GM12878 (cell line): ENCODE results near the gene ZNF783. TPM values are rescaled to one million over a fixed set of nuclear protein-coding genes. Genes with fewer than 3 reads are reported as not detected.

Source experiments
- ATAC-seq: fragments of 200-7000 bp; cut with Tn5 transposase; 3 replicates; pipeline ENCODE4 v1.9.1; 2020; ENCODE audit warnings: mild to moderate bottlenecking, moderate library complexity
- BruUV-seq: library from RNA; stranded (reverse); fragments of 400-500 nt; replicated peaks from 2 replicates; lab custom pipeline; 2021; lab: Mats Ljungman, UMichigan
- CTCF ChIA-PET: fragments of 300-600 bp; sonication (Branson Sonifier 250); formaldehyde crosslinking; extraction: SDS; loops from one replicate; lab custom pipeline; 2021; ENCODE audit warnings: inconsistent platforms; lab: Yijun Ruan, JAX
- POLR2A ChIA-PET: fragments of 350-600 bp; formaldehyde crosslinking; extraction: SDS; loops from one replicate; lab custom pipeline; 2021; ENCODE audit warnings: inconsistent platforms; lab: Charles Lee
- RAD21 ChIA-PET: fragments of 300-600 bp; sonication (Branson Sonifier 250); formaldehyde crosslinking; loops from one replicate; lab custom pipeline; 2023; ENCODE audit warnings: antibody characterized with exemption; ENCODE audit not compliant: unreplicated experiment; lab: Charles Lee
- SMC1A ChIA-PET: fragments of 300-600 bp; sonication (Branson Sonifier 250); formaldehyde crosslinking; loops from one replicate; lab custom pipeline; 2023; ENCODE audit not compliant: unreplicated experiment, uncharacterized antibody; lab: Charles Lee
- DNase-seq: peaks from one replicate; pipeline ENCODE4 v3.0.0-alpha.2; 2011; ENCODE audit warnings: low read depth, low spot score
- FAIRE-seq: peaks from 3 replicates; lab custom pipeline; 2011; peaks lifted over from hg19 to GRCh38; lab: Jason Lieb, UNC
- H2AFZ ChIP-seq: 2 replicates; pipeline ENCODE4 v1.6.0; 2011; ENCODE audit warnings: low read depth, low read length, control low read depth; ENCODE audit not compliant: control insufficient read depth
- H3K27ac ChIP-seq: 2 replicates; pipeline ENCODE4 v1.5.1; 2011; ENCODE audit warnings: control low read depth; ENCODE audit not compliant: control insufficient read depth, insufficient read depth
- H3K27me3 ChIP-seq, 2 experiments: replicated peaks in 1 of 2; 2 replicates each; pipeline versions ENCODE4 v1.6.0 to v1.6.1; 2011; ENCODE audit warnings: low read length in 1 of 2; ENCODE audit not compliant: control insufficient read depth in 2 of 2, insufficient read depth in 2 of 2
- H3K36me3 ChIP-seq, 2 experiments: 2 replicates each; pipeline ENCODE4 v1.5.1; 2011; ENCODE audit warnings: low read length in 1 of 2; ENCODE audit not compliant: control insufficient read depth in 2 of 2, insufficient read depth in 2 of 2
- H3K4me1 ChIP-seq: 2 replicates; pipeline ENCODE4 v1.6.1; 2011; ENCODE audit warnings: mild to moderate bottlenecking, low read length, moderate library complexity, mixed read lengths; ENCODE audit not compliant: control insufficient read depth, insufficient read depth
- H3K4me2 ChIP-seq: 2 replicates; pipeline ENCODE4 v1.6.0; 2011; ENCODE audit warnings: control low read depth; ENCODE audit not compliant: control insufficient read depth, insufficient read depth
- H3K4me3 ChIP-seq: fragments of 200-600 bp; sonication (generic); 2 replicates; pipeline ENCODE4 v1.5.1; 2016
- H3K79me2 ChIP-seq: 2 replicates; pipeline ENCODE4 v1.6.0; 2011; ENCODE audit warnings: low read length; ENCODE audit not compliant: control insufficient read depth, insufficient read depth
- H3K9ac ChIP-seq: 2 replicates; pipeline ENCODE4 v1.8.0; 2011; ENCODE audit warnings: low read length, control low read depth, mixed read lengths; ENCODE audit not compliant: control insufficient read depth, insufficient read depth
- H3K9me3 ChIP-seq: replicated peaks from 3 replicates; pipeline ENCODE4 v1.5.1; 2011; ENCODE audit warnings: mild to moderate bottlenecking, low read length; ENCODE audit not compliant: control insufficient read depth, insufficient read depth
- H4K20me1 ChIP-seq: 2 replicates; pipeline ENCODE4 v1.6.0; 2011; ENCODE audit not compliant: control insufficient read depth, insufficient read depth
- EZH2 ChIP-seq: IDR thresholded peaks from 2 replicates; pipeline ENCODE4 v1.6.1; 2012; ENCODE audit warnings: low read depth, mild to moderate bottlenecking, control low read depth, inconsistent platforms, low read length, borderline replicate concordance; ENCODE audit not compliant: control insufficient read depth
- IRF4 ChIP-seq: IDR thresholded peaks from 2 replicates; pipeline ENCODE4 v1.6.1; 2011; ENCODE audit warnings: low read depth, low read length
- MXI1 ChIP-seq: fragments of 150-350 bp; IDR thresholded peaks from 2 replicates; pipeline ENCODE4 v1.6.1; 2011; ENCODE audit warnings: low read depth, mild to moderate bottlenecking, inconsistent platforms, low read length, improper control_type of control experiment
- MYB ChIP-seq: fragments of 150-350 bp; IDR thresholded peaks from 2 replicates; pipeline ENCODE4 v1.6.1; 2014; ENCODE audit warnings: mild to moderate bottlenecking, low read depth, low read length, borderline replicate concordance
- NFYB ChIP-seq: IDR thresholded peaks from 2 replicates; pipeline ENCODE4 v1.6.1; 2011; ENCODE audit warnings: low read depth, mild to moderate bottlenecking, low read length, improper control_type of control experiment, moderate library complexity; ENCODE audit not compliant: insufficient read depth
- RAD21 ChIP-seq: IDR thresholded peaks from 2 replicates; pipeline ENCODE4 v1.6.1; 2011; ENCODE audit warnings: mild to moderate bottlenecking, low read depth, low read length, moderate library complexity; ENCODE audit not compliant: insufficient read depth
- RAD51 ChIP-seq: fragments of 450-650 bp; IDR thresholded peaks from 2 replicates; pipeline ENCODE4 v1.6.1; 2016; ENCODE audit warnings: moderate library complexity, mild to moderate bottlenecking, inconsistent platforms
- RUNX3 ChIP-seq: IDR thresholded peaks from 2 replicates; pipeline ENCODE4 v1.6.1; 2012; ENCODE audit warnings: low read length, inconsistent platforms
- SIX5 ChIP-seq: IDR thresholded peaks from 2 replicates; pipeline ENCODE4 v1.6.1; 2011; ENCODE audit warnings: mild to moderate bottlenecking, low read depth, low read length, moderate library complexity; ENCODE audit not compliant: severe bottlenecking
- SPI1 ChIP-seq: IDR thresholded peaks from 2 replicates; pipeline ENCODE4 v1.6.1; 2011; ENCODE audit warnings: low read depth, mild to moderate bottlenecking, low read length, moderate library complexity, borderline replicate concordance; ENCODE audit not compliant: insufficient read depth
- STAT3 ChIP-seq: IDR thresholded peaks from 2 replicates; pipeline ENCODE4 v1.6.1; 2011; ENCODE audit warnings: low read depth, low read length, improper control_type of control experiment
- SUZ12 ChIP-seq: fragments of 200-600 bp; sonication (generic); IDR thresholded peaks from one replicate; pipeline ENCODE4 v1.6.1; 2018; ENCODE audit warnings: antibody characterized with exemption, mild to moderate bottlenecking; ENCODE audit not compliant: unreplicated experiment
- TCF12 ChIP-seq: IDR thresholded peaks from 2 replicates; pipeline ENCODE4 v1.6.1; 2011; ENCODE audit warnings: low read depth, mild to moderate bottlenecking, low read length
- ZNF207 ChIP-seq: fragments of 450-650 bp; IDR thresholded peaks from 2 replicates; pipeline ENCODE4 v1.6.1; 2014; ENCODE audit warnings: antibody characterized with exemption, mild to moderate bottlenecking, borderline replicate concordance
- ZNF24 ChIP-seq: fragments of 450-650 bp; IDR thresholded peaks from 2 replicates; pipeline ENCODE4 v1.6.1; 2017; ENCODE audit warnings: antibody characterized with exemption, mild to moderate bottlenecking
- WGBS: methylation state at CpG from one replicate; pipeline ENCODE4 v1.1.6; 2016; ENCODE audit warnings: low lambda C conversion rate; ENCODE audit not compliant: insufficient replicate concordance, insufficient coverage; ENCODE audit errors: missing lambda C conversion rate; 5-methylcytosine and 5-hydroxymethylcytosine counted together
- in situ Hi-C: fragments of 300-500 bp; cut with MboI; formaldehyde crosslinking; loops from 9 replicates; pipeline ENCODE4 v1.14.3; 2018; ENCODE audit warnings: mixed read lengths
- intact Hi-C: fragments of 100-400 bp; cut with micrococcal nuclease; formaldehyde crosslinking; loops from one replicate; pipeline ENCODE4 v1.14.2; 2022; ENCODE audit not compliant: unreplicated experiment
- polyA plus RNA-seq, 11 experiments: library from polyadenylated mRNA; depleted of rRNA in 4 of 11; unstranded in 6 of 11; stranded (reverse) in 5 of 11; fragments of >200 nt; fragmentation: Nextera tagmentation in 4 of 11; fragmentation: Illumina TruSeq in 1 of 11; extraction: Ambion mirVana in 4 of 11; extraction: Trizol in 1 of 11; gene quantifications; 1 replicate in 1 of 11; 2 replicates in 10 of 11; pipeline versions ENCODE4 v1.2.1 to v1.2.3, GENCODE V29; 2011 to 2016; ENCODE audit warnings: inconsistent platforms in 2 of 11, missing spikeins in 2 of 11, low read depth in 1 of 11
- total RNA-seq, 4 experiments: library from RNA; depleted of rRNA in 3 of 4; stranded (reverse); fragments of >200 nt in 3 of 4; fragmentation: Illumina TruSeq in 1 of 4; extraction: Trizol in 1 of 4; gene quantifications; 2 replicates each; pipeline versions ENCODE4 v1.2.1 to v1.2.3, GENCODE V29; 2013 to 2021
- TF ChIP-seq, protein P1 (sequence below): IDR thresholded peaks from 2 replicates; pipeline ENCODE4 v1.6.1; 2012; ENCODE audit warnings: improper control_type of control experiment, low read depth, low read length; ENCODE audit not compliant: insufficient replicate concordance
- TF ChIP-seq, protein P2 (sequence below): fragments of 450-650 bp; IDR thresholded peaks from 2 replicates; pipeline ENCODE4 v1.6.1; 2017; ENCODE audit warnings: mild to moderate bottlenecking, moderate library complexity

The ZNF783 gene
- total and polyA plus RNA-seq, 10 of the 15 experiments (the other 5 are each of a cell fraction or from before 2014, with no cell fraction given) = 2.0 to 14.4 (median 6.4) TPM

DNA sequence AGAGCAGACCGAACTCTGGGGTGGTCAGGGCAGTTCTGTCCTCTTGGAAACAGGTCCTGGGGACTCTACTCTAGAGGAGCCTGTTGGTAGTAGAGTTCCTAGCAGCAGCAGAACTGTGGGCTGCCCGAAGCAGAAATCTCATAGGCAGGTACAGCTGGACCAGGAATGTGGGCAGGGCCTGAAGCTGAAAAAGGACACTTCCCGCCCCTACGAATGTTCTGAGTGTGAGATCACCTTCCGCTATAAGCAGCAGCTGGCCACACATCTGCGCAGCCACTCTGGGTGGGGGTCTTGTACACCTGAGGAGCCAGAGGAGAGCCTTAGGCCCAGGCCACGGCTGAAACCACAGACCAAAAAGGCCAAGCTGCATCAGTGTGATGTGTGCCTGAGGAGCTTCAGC lies 8.3 kb upstream of the ZNF783 start:
- Histone ChIP-seq H3K27ac (no peak overlapping the region), H3K79me2 (peaks cover under 1% of the 10 kb centered on the region; the same call in 1 of the 2 replicates), H3K9ac (no peak overlapping the region), H4K20me1 (no peaks in the 10 kb centered on the region), H3K27me3 (no peaks in the 10 kb centered on the region), H3K4me3 (no peak overlapping the region), H2AFZ (no peak overlapping the region), H3K9me3 (no peaks in the 10 kb centered on the region), H3K36me3 (peaks cover 12 to 16% of the 10 kb centered on the region in 2 experiments), H3K4me2 (no peak overlapping the region), H3K4me1 (peaks cover 3% of the 10 kb centered on the region; the same call in 1 of the 2 replicates)
- ChIA-PET SMC1A (no interaction called here), CTCF (interaction anchor here (2.4 kb wide), 1 partner anchor 8 kb away, joined by 15 read pairs; the partner anchor contains the start of gene ZNF783), POLR2A (no interaction called here), RAD21 (no interaction called here)
- 82% methylated on average over 7 of the region's 7 CpGs for WGBS
- ATAC-seq = no peak
- no peak for DNase-seq
- intact Hi-C loops (no loop called here), in situ Hi-C loops (no loop called here)
- BruUV-seq = no TSS peak
- FAIRE-seq = no peak
- TF ChIP-seq ZNF207 = no peak
- no peak for TF ChIP-seq MXI1
- TF ChIP-seq SUZ12 = no peak
- TF ChIP-seq SPI1 = no peak
- TF ChIP-seq, protein P1, sequence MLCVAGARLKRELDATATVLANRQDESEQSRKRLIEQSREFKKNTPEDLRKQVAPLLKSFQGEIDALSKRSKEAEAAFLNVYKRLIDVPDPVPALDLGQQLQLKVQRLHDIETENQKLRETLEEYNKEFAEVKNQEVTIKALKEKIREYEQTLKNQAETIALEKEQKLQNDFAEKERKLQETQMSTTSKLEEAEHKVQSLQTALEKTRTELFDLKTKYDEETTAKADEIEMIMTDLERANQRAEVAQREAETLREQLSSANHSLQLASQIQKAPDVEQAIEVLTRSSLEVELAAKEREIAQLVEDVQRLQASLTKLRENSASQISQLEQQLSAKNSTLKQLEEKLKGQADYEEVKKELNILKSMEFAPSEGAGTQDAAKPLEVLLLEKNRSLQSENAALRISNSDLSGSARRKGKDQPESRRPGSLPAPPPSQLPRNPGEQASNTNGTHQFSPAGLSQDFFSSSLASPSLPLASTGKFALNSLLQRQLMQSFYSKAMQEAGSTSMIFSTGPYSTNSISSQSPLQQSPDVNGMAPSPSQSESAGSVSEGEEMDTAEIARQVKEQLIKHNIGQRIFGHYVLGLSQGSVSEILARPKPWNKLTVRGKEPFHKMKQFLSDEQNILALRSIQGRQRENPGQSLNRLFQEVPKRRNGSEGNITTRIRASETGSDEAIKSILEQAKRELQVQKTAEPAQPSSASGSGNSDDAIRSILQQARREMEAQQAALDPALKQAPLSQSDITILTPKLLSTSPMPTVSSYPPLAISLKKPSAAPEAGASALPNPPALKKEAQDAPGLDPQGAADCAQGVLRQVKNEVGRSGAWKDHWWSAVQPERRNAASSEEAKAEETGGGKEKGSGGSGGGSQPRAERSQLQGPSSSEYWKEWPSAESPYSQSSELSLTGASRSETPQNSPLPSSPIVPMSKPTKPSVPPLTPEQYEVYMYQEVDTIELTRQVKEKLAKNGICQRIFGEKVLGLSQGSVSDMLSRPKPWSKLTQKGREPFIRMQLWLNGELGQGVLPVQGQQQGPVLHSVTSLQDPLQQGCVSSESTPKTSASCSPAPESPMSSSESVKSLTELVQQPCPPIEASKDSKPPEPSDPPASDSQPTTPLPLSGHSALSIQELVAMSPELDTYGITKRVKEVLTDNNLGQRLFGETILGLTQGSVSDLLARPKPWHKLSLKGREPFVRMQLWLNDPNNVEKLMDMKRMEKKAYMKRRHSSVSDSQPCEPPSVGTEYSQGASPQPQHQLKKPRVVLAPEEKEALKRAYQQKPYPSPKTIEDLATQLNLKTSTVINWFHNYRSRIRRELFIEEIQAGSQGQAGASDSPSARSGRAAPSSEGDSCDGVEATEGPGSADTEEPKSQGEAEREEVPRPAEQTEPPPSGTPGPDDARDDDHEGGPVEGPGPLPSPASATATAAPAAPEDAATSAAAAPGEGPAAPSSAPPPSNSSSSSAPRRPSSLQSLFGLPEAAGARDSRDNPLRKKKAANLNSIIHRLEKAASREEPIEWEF = no peak
- TF ChIP-seq RAD51 = no peak
- no peak for TF ChIP-seq IRF4
- TF ChIP-seq TCF12 = no peak
- no peak for TF ChIP-seq EZH2
- no peak for TF ChIP-seq NFYB
- no peak for TF ChIP-seq RUNX3
- TF ChIP-seq SIX5 = no peak
- TF ChIP-seq, protein P2, sequence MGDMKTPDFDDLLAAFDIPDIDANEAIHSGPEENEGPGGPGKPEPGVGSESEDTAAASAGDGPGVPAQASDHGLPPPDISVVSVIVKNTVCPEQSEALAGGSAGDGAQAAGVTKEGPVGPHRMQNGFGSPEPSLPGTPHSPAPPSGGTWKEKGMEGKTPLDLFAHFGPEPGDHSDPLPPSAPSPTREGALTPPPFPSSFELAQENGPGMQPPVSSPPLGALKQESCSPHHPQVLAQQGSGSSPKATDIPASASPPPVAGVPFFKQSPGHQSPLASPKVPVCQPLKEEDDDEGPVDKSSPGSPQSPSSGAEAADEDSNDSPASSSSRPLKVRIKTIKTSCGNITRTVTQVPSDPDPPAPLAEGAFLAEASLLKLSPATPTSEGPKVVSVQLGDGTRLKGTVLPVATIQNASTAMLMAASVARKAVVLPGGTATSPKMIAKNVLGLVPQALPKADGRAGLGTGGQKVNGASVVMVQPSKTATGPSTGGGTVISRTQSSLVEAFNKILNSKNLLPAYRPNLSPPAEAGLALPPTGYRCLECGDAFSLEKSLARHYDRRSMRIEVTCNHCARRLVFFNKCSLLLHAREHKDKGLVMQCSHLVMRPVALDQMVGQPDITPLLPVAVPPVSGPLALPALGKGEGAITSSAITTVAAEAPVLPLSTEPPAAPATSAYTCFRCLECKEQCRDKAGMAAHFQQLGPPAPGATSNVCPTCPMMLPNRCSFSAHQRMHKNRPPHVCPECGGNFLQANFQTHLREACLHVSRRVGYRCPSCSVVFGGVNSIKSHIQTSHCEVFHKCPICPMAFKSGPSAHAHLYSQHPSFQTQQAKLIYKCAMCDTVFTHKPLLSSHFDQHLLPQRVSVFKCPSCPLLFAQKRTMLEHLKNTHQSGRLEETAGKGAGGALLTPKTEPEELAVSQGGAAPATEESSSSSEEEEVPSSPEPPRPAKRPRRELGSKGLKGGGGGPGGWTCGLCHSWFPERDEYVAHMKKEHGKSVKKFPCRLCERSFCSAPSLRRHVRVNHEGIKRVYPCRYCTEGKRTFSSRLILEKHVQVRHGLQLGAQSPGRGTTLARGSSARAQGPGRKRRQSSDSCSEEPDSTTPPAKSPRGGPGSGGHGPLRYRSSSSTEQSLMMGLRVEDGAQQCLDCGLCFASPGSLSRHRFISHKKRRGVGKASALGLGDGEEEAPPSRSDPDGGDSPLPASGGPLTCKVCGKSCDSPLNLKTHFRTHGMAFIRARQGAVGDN = no peak
- TF ChIP-seq MYB = no peak
- no peak for TF ChIP-seq ZNF24
- TF ChIP-seq STAT3 = no peak
- no peak for TF ChIP-seq RAD21
